ENCODE data around the gene CYP27C1.

The CYP27C1 gene

GRCh38 chr2:127175751-127176354, 44.2 kb downstream of the CYP27C1 start:
- Histone ChIP-seq H3K27me3 (ENCODE audit: control insufficient read depth in 1 of 2, insufficient read depth in 2 of 2, low read length in 2 of 2) (no peaks in the 10 kb centered on the region), H3K9ac (ENCODE audit: low read length) (peak overlapping the region; percentile 44), H3K9me3 (ENCODE audit: low read length) (peaks cover 3% of the 10 kb centered on the region), H3K4me1 (ENCODE audit: insufficient read depth, low read length) (peaks cover 40% of the 10 kb centered on the region), H3K36me3 (ENCODE audit: insufficient read depth, low read length) (no peaks in the 10 kb centered on the region), H3K4me3 (ENCODE audit: low read depth in 1 of 2, low read length in 2 of 2) (peak overlapping the region in 1 of 2 donors; percentile 15), H3K27ac (ENCODE audit: low read depth, low read length) (peak overlapping the region; percentile 93)

GRCh38 chr2:127175041-127175721, 44.9 kb downstream of the CYP27C1 start:
- no peak overlapping the region for H3K4me3 ChIP-seq (ENCODE audit: low read depth in 1 of 2, low read length in 2 of 2)
- H3K27me3 ChIP-seq (ENCODE audit: control insufficient read depth in 1 of 2, insufficient read depth in 2 of 2, low read length in 2 of 2): no peaks in the 10 kb centered on the region
- peak overlapping the region; percentile 16 for H3K9ac ChIP-seq (ENCODE audit: low read length)
- H3K9me3 ChIP-seq (ENCODE audit: low read length): peaks cover 2% of the 10 kb centered on the region
- peaks cover 40% of the 10 kb centered on the region for H3K4me1 ChIP-seq (ENCODE audit: insufficient read depth, low read length)
- peak overlapping the region; percentile 93 for H3K27ac ChIP-seq (ENCODE audit: low read depth, low read length)
- no peaks in the 10 kb centered on the region for H3K36me3 ChIP-seq (ENCODE audit: insufficient read depth, low read length)

- H3K27ac ChIP-seq (ENCODE audit: low read depth, low read length): peak overlapping the region; percentile 93
- no peak overlapping the region for H3K4me3 ChIP-seq (ENCODE audit: low read depth in 1 of 2, low read length in 2 of 2)
- no peaks in the 10 kb centered on the region for H3K27me3 ChIP-seq (ENCODE audit: control insufficient read depth in 1 of 2, insufficient read depth in 2 of 2, low read length in 2 of 2)
- peaks cover 40% of the 10 kb centered on the region for H3K4me1 ChIP-seq (ENCODE audit: insufficient read depth, low read length)
- H3K36me3 ChIP-seq (ENCODE audit: insufficient read depth, low read length): no peaks in the 10 kb centered on the region
- H3K9me3 ChIP-seq (ENCODE audit: low read length): no peaks in the 10 kb centered on the region
- no peak overlapping the region for H3K9ac ChIP-seq (ENCODE audit: low read length)
Observed at GRCh38 chr2:127174640-127175039, 45.5 kb downstream of the CYP27C1 start.

- Histone ChIP-seq H3K4me3 (ENCODE audit: low read depth in 1 of 2, low read length in 2 of 2) (no peak overlapping the region), H3K27ac (ENCODE audit: low read depth, low read length) (peak overlapping the region; percentile 93), H3K27me3 (ENCODE audit: control insufficient read depth in 1 of 2, insufficient read depth in 2 of 2, low read length in 2 of 2) (no peaks in the 10 kb centered on the region), H3K9ac (ENCODE audit: low read length) (no peak overlapping the region), H3K9me3 (ENCODE audit: low read length) (no peaks in the 10 kb centered on the region), H3K36me3 (ENCODE audit: insufficient read depth, low read length) (no peaks in the 10 kb centered on the region), H3K4me1 (ENCODE audit: insufficient read depth, low read length) (peaks cover 40% of the 10 kb centered on the region)
Observed at GRCh38 chr2:127174136-127174535, 46.0 kb downstream of the CYP27C1 start.

- no peak overlapping the region for H3K27ac ChIP-seq (ENCODE audit: low read depth, low read length)
- no peak overlapping the region for H3K4me3 ChIP-seq (ENCODE audit: low read depth in 1 of 2, low read length in 2 of 2)
- no peaks in the 10 kb centered on the region for H3K36me3 ChIP-seq (ENCODE audit: insufficient read depth, low read length)
- H3K27me3 ChIP-seq (ENCODE audit: control insufficient read depth in 1 of 2, insufficient read depth in 2 of 2, low read length in 2 of 2): no peaks in the 10 kb centered on the region
- H3K4me1 ChIP-seq (ENCODE audit: insufficient read depth, low read length): peaks cover 37% of the 10 kb centered on the region
- no peaks in the 10 kb centered on the region for H3K9me3 ChIP-seq (ENCODE audit: low read length)
- H3K9ac ChIP-seq (ENCODE audit: low read length): no peak overlapping the region
Observed at GRCh38 chr2:127173057-127173456, 47.0 kb downstream of the CYP27C1 start.

GRCh38 chr2:127172306-127172705, 47.8 kb downstream of the CYP27C1 start:
- no peak overlapping the region for H3K9ac ChIP-seq (ENCODE audit: low read length)
- H3K36me3 ChIP-seq (ENCODE audit: insufficient read depth, low read length): no peaks in the 10 kb centered on the region
- no peaks in the 10 kb centered on the region for H3K9me3 ChIP-seq (ENCODE audit: low read length)
- H3K27me3 ChIP-seq (ENCODE audit: control insufficient read depth in 1 of 2, insufficient read depth in 2 of 2, low read length in 2 of 2): no peaks in the 10 kb centered on the region
- no peak overlapping the region for H3K4me3 ChIP-seq (ENCODE audit: low read depth in 1 of 2, low read length in 2 of 2)
- H3K4me1 ChIP-seq (ENCODE audit: insufficient read depth, low read length): peaks cover 30% of the 10 kb centered on the region
- no peak overlapping the region for H3K27ac ChIP-seq (ENCODE audit: low read depth, low read length)

GRCh38 chr2:127170452-127171197, 49.5 kb downstream of the CYP27C1 start:
- no peaks in the 10 kb centered on the region for H3K9me3 ChIP-seq (ENCODE audit: low read length)
- no peaks in the 10 kb centered on the region for H3K27me3 ChIP-seq (ENCODE audit: control insufficient read depth in 1 of 2, insufficient read depth in 2 of 2, low read length in 2 of 2)
- H3K4me3 ChIP-seq (ENCODE audit: low read depth in 1 of 2, low read length in 2 of 2): no peak overlapping the region
- H3K27ac ChIP-seq (ENCODE audit: low read depth, low read length): no peak overlapping the region
- peaks cover 13% of the 10 kb centered on the region for H3K4me1 ChIP-seq (ENCODE audit: insufficient read depth, low read length)
- no peak overlapping the region for H3K9ac ChIP-seq (ENCODE audit: low read length)
- H3K36me3 ChIP-seq (ENCODE audit: insufficient read depth, low read length): no peaks in the 10 kb centered on the region

- Histone ChIP-seq H3K36me3 (ENCODE audit: insufficient read depth, low read length) (no peaks in the 10 kb centered on the region), H3K4me1 (ENCODE audit: insufficient read depth, low read length) (peaks cover 7% of the 10 kb centered on the region), H3K27ac (ENCODE audit: low read depth, low read length) (no peak overlapping the region), H3K9ac (ENCODE audit: low read length) (no peak overlapping the region), H3K27me3 (ENCODE audit: control insufficient read depth in 1 of 2, insufficient read depth in 2 of 2, low read length in 2 of 2) (no peaks in the 10 kb centered on the region), H3K4me3 (ENCODE audit: low read depth in 1 of 2, low read length in 2 of 2) (no peak overlapping the region), H3K9me3 (ENCODE audit: low read length) (no peaks in the 10 kb centered on the region)
Observed at GRCh38 chr2:127170021-127170420, 50.1 kb downstream of the CYP27C1 start.

GRCh38 chr2:127169066-127169660, 50.9 kb downstream of the CYP27C1 start:
- Histone ChIP-seq H3K27ac (ENCODE audit: low read depth, low read length) (no peak overlapping the region), H3K9me3 (ENCODE audit: low read length) (no peaks in the 10 kb centered on the region), H3K27me3 (ENCODE audit: control insufficient read depth in 1 of 2, insufficient read depth in 2 of 2, low read length in 2 of 2) (no peaks in the 10 kb centered on the region), H3K36me3 (ENCODE audit: insufficient read depth, low read length) (no peaks in the 10 kb centered on the region), H3K4me3 (ENCODE audit: low read depth in 1 of 2, low read length in 2 of 2) (no peak overlapping the region), H3K4me1 (ENCODE audit: insufficient read depth, low read length) (no peaks in the 10 kb centered on the region), H3K9ac (ENCODE audit: low read length) (no peak overlapping the region)

- H3K27me3 ChIP-seq (ENCODE audit: control insufficient read depth in 1 of 2, insufficient read depth in 2 of 2, low read length in 2 of 2): no peaks in the 10 kb centered on the region
- H3K9ac ChIP-seq (ENCODE audit: low read length): no peak overlapping the region
- H3K4me3 ChIP-seq (ENCODE audit: low read depth in 1 of 2, low read length in 2 of 2): no peak overlapping the region
- no peaks in the 10 kb centered on the region for H3K4me1 ChIP-seq (ENCODE audit: insufficient read depth, low read length)
- H3K9me3 ChIP-seq (ENCODE audit: low read length): no peaks in the 10 kb centered on the region
- no peaks in the 10 kb centered on the region for H3K36me3 ChIP-seq (ENCODE audit: insufficient read depth, low read length)
- no peak overlapping the region for H3K27ac ChIP-seq (ENCODE audit: low read depth, low read length)
Observed at GRCh38 chr2:127166231-127166860, 53.8 kb downstream of the CYP27C1 start.

- Histone ChIP-seq H3K36me3 (ENCODE audit: insufficient read depth, low read length) (no peaks in the 10 kb centered on the region), H3K9ac (ENCODE audit: low read length) (no peak overlapping the region), H3K4me1 (ENCODE audit: insufficient read depth, low read length) (no peaks in the 10 kb centered on the region), H3K27ac (ENCODE audit: low read depth, low read length) (no peak overlapping the region), H3K4me3 (ENCODE audit: low read depth in 1 of 2, low read length in 2 of 2) (no peak overlapping the region), H3K27me3 (ENCODE audit: control insufficient read depth in 1 of 2, insufficient read depth in 2 of 2, low read length in 2 of 2) (no peaks in the 10 kb centered on the region), H3K9me3 (ENCODE audit: low read length) (no peaks in the 10 kb centered on the region)
Observed at GRCh38 chr2:127165539-127165935, 54.6 kb downstream of the CYP27C1 start.
